A204.1 (cell line): ENCODE results near the gene GSTM5.
"Not testable (repeated sequence)": the region's sequence is repeated elsewhere in the genome, so short reads cannot be mapped to it uniquely, and the experiment has no call there.

Experiments used
- FAIRE-seq: peaks from 2 replicates; lab custom pipeline; 2012; peaks lifted over from hg19 to GRCh38; lab: Jason Lieb, UNC

GSTM5 gene

GRCh38 chr1:109762039-109762585 is 50.1 kb downstream of the GSTM5 start:
- no peak for FAIRE-seq

DNA sequence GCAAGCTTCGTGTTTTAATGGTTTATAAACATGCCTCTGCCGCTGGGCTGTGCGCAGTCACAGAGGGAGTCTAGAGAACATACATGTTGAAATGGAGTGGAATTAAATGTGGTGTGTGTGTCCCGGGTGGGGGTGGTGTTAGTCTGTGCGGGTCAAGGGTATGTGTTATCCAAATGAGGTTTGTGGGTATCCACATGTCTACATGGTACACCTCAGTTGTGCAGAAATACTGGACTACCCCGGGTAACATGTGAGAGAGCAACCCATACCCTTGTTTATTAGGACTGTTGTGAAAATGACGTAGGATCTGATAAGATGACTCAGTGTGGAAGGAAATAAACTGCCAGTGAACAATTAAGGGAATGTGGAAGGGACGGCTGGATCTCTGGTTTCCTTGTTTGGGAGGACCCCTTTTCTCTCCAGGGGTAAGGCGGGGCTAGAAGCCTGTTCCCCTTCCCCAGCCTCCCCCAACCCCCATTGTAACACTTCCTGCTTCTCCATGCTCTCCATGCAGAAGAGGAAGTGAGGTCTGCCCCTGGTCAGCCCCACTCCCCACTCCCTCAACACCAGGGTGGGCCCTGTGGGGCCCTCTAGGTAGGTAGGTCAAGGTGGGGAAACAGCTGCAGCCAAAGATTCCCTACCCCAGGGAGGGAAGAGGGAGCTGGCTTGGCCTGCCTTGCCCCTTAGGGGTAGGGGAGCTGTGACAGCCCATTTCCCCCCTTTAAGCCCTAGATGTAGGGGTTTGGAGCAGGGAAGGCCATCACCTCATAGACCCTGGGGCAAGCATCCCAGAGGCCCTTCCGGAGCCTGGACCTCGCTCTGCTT is 51.0 kb downstream of the GSTM5 start:
- no peak for FAIRE-seq

DNA sequence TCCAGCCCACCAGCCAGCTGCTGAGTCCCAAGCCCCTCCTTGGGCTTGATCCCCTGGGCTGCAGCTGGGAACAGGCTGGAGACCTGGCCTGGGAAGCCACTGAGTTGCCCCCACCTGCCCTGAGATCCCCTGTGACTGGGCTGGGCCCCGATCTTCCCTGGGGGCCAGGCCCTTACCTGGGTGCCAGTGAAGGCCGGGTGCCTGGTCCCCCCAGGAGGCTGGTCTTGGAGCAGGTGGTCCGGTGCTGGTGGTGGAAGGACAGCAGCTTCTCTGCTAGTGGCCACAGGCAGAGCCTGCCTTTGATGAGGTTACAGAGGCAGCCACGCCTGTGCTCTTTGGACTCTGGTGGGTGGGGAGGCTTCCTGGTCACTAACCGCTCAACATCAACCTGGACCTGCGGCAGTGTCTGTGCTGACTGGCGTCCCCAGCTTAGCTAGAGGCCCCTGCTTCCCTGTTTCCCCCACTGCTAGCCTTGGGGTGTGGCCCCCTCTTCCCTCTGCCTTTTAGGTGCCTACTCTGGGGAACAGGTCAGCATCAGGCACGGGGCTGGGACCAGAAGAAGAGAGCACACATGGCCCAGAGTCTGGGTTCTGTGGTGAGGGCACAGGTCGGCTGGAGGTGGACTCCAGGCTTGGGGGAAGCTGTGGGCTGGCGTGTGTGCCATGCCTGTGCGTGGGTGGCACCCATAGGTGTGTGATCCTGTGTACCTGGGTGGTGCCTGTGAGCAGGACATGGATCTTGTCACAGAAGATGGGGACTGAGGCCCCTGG is 51.8 kb downstream of the GSTM5 start, which contains the start of gene EPS8L3:
Gene EPS8L3, minus strand, starts transcription at position 278 of the 770 bp plus-strand sequence. CDS start 2,174 bp downstream, outside the sequence.
- FAIRE-seq, result no peak

GRCh38 chr1:109764561-109765482 is 52.8 kb downstream of the GSTM5 start:
- FAIRE-seq, result no peak

DNA sequence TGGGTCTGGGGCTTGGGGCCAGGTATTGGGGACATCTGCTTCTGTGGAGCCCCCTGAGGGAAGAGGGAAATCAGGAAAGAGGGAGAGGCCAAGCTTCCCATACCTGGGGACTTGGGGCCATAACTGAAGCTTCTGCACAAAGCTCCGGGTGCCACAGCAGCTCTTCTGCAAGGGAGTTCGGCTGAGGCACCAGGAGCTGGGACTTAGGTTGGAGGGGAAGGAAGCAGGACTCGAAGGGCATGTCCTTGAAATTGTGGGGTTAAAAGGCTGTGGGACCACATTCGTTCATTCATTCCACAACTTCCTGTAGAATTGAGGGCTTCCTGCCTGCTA is 53.4 kb downstream of the GSTM5 start:
- FAIRE-seq, result no peak

DNA sequence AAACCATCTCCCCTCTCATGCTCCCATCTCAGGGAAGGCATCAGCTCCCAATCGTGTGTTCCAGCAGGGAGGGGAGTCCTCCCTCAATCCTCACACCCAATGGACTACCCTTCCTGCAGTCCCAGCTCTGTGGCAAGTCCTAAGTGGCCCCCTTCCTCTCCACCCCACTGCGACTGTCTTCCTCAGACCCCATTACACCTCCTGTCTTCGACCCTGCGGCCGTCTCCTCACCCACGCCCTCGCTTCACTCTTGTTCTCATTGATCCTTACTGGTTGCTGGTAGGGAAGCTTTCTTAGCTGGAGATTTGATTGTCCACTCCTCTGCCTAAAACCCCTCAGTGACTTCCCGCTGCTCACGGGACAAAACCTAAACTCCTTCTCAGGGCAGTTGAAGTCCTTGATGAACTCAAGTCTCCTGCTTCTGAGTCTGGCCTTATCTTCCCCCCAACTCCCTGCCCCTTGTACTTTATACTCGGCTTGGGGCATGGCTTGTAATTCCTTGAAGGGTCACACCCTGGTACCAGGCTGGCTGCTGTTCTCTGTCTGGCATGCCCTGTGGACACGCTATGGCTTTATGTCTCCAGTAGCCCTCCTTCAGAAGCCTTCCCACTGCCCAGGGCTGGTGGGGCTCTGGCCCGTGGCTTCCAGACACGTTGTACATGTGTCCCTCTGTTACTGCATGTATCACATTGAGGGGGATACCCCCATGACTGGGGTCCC is 54.0 kb downstream of the GSTM5 start:
- no peak for FAIRE-seq

GRCh38 chr1:109766991-109767636 is 55.1 kb downstream of the GSTM5 start:
- not testable (repeated sequence) for FAIRE-seq
